ENCODE results near the gene SEMA7A.

The SEMA7A gene

DNA sequence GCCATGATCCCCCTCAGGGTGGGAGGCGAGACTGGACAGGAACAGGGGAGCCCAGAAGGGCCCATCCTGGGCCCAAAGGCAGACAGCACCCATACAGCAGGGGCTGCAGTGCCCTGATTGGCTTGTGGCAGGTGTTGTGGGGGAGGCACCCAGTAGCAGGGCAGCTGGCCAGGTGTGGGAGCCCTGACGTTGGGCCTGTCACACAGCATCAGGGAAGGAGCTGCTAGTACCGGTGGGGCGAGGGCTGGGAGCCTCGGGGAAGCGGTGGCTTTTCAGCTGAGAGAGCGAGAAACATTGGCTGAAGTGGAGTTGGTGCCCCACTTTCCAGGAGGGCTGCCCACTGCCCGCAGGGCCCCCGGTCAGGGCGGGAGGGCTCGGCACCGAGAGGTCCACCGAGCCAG, 46.6 kb downstream of the SEMA7A start:
- DNase-seq (ENCODE audit: low read depth in 2 of 2), result no peak

DNA sequence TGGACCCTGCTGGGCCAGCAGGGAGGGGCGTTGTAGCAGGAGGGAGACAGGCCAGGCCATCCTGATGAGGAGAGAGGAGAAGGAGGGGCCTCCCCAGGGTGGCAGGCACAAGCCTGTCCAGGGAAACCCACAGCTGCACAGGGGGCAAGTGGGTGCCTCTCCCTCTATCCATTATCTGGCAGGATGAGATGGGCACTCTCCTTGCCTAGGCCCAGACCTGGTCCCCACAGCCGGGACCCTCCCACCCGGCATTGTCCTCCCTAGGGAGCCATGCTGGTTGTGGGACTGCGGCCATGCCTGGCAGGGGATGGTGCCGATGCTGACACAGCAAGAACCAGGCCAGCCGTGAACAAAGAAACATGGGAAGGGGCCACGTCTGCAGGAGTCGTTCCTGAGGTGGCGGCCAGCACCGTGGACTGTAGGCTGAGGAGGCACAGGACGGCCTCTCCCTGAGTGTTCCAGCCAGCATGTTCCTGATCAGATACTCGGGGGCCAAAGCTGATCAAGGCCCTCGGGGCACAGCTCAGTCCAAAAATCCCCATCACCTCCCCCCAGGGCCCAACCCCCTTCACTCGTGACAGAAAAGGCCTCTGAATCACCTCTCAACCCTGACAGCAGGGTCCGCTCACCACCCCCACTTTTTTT, 47.1 kb downstream of the SEMA7A start:
- no peak for DNase-seq (ENCODE audit: low read depth in 2 of 2)

DNA sequence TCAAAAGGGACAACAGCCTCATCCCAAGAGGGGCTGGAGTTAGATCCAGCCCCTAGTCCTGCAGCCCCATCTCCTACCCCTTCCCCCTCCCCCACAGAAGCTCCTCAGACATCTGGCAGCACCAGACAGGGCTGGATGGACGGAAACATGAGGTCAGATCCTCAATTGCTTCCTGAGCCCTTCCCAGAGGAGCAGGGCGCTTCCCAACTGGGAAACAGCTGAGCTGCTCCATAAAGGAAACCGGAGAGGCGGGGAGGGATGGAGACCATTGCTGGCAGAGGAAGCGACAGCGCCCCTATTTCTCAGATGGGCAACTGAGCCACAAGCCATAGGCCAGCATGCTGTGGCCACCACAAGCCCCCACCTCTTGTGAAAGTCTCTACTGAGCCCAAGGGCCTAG, 48.0 kb downstream of the SEMA7A start:
- no peak for DNase-seq (ENCODE audit: low read depth in 2 of 2)

DNA sequence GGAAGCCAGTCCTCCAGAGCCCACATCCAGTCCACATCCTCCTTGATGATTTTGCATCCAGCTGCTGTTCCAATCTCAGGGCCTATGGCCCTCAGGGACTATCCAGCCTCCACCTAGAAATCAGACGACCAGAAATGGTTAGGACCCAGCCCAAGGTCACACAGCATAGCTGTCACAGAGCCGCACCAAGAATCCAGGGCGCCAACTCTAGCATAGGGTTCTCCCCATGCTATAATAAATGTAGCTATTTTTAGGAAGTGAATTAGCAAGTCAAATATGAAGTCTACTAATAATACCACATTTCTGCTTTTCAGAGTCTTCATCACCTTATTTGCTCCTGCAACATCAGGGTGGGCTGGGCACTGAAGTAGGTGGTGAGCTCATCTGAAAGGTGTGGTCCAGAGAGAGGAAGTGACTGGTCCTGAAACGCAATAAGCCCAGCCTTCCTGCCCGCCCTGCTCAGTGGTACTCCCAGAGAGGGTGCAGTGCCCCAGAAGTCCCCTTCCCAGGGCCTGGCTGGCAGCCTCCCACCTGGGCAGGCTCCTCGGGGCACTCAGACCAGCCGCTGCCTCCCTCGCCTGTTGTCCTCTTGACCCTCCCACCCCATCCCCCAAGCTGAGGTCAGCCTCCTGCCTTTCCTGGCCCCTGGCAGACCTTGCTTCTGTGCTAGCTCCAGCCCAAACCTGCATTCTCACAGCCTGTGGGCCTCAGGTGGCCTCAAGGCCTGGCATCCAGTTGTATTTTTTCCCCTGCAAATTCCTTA, 48.7 kb downstream of the SEMA7A start:
- no peak for DNase-seq (ENCODE audit: low read depth in 2 of 2)

DNA sequence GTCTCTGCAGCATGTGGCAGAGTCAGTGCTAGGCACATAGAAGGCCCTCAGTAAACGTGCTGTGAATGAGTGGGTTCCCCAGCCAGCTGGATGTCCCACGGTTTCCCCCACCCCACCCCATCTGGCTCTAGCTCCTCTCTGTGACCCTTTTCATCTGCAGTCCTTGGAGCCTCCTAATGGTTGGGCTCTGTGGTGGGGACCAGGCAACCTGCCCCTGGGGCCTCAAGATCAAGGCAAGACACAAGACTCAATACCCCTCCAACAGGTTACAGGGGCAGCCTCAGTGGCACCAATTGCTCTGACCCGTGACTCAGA, 49.2 kb downstream of the SEMA7A start:
- no peak for DNase-seq (ENCODE audit: low read depth in 2 of 2)

DNA sequence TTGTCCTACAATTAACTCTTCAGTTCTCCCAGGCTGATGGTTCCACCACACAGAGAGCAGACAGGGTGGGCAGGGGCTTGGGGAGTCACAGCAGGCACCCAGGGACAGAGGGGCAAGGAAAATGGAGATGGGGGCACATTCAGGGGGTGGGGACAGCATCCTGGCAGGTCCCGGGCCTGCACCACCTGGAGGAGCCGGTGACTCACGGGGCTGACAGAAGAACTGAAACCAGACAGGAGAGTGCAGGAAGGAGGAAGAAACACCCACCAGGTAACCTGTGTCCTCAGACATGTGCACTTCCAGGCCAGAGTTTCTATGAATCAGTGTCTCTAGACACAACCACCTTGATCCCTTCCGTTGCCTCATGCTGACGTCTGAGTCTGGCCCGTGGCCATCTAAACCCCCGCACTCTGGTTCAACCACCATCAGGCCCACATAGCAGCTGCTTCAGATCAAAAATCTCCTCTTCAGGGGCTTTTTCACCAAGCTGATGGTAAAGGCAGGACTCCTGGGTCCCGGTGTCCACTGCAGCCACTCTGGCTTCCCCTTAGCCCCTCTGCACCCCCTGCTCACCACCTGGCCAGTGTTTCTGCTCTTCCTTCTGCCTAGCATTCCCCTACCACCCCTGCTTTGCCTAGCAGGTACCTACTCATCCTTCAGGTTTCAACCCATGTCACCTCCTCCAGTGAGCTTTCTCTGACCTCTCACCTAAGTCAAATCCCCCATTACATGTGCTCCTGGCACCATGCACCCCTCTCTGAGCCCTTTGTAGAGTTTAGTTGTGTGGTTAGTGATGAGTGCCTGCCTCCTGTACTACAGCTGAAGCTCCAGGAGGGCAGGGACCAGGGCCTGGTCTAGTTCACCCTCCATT, 49.8 kb downstream of the SEMA7A start:
- no peak for DNase-seq (ENCODE audit: low read depth in 2 of 2)

DNA sequence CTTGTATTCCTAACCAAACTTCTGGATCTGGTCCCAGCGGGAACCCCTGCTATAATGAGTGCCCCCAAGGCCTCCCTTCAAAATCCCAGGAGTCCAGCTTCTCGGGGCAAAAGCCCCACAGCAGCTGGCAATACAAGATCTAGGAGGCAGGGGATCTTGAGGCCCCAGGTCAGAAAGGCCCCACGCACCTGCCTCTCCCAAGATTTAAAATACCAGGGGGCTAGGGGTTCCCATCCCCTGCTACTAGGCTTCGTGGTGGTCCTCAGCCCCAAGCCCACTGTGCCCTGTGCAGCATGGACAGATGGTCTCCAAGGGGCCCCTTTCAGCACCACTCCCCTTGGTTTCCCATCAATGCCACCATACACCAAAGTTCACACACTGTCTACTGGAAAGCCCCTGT, 50.5 kb downstream of the SEMA7A start:
- no peak for DNase-seq (ENCODE audit: low read depth in 2 of 2)

DNA sequence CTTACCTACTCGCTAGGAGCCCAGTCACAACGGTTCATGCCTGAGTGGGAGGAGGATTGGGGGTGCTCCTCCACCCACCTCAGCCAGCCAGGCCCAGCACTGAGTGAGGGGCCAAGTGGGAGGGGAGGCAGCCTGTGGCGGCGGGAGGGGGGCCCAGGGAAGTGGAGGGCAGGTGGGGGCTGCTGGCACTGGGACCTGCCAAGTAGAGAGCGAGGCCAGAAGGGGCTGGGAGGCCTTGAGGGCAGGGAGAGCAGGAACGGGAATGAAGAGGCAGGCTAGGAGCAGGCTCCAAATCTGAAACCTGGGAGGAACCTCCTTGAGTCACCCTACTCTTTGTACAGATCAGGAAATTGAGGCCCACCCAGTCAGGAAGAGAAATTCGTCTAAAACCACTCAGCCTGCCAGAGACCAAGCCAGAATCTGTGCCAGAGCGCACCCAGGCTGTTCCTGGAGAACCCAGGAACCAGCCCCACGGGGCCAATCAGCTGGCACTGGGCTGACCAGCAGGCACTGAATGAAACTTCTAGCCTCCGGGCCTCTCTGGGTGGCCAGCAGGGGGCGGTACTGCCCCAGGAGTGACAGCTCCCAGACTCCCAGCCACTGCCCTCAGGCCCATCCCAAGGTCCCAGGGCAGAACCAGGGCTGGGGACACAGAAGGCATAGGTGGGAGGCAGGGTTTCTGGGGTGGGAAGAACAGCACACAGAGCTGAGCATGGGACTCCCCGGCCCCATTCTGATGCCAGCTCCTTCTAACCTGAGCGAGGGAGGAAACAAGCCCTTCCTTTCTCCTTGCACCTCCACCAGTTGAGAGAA, 51.5 kb downstream of the SEMA7A start:
- no peak for DNase-seq (ENCODE audit: low read depth in 2 of 2)

DNA sequence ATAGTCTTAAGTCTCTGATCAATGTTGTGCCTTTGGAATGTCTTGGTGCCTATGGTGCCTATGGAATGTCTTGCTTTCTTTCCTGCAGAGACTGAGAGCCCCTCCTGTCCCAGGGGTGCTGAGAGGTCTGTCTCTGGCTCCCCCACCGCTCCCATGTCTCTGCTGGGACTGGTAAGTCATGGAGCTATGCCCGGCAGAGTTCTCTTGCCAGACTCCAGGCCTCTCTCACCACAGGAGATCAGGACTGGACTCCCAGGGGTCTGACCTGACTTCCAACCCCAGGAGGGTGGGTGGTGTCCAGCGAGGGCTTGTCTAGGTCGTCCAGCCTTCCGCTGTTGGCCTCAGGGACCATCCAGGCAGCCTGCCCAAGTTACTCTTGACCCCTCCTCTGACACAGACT, 52.3 kb downstream of the SEMA7A start:
- no peak for DNase-seq (ENCODE audit: low read depth in 2 of 2)

DNA sequence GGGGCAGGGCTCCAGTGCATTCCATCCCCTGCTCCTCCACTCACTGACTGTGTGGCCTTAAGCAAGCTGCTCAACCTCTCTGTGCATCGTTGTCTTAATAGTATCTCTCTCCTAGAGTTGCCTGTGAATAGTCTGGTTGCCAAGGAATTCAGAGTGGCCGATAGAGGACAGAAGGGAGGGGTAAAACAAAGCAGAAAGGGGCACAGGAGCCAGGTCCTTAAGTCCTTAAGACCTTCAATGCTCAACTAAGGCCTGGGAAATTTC, 52.6 kb downstream of the SEMA7A start:
- no peak for DNase-seq (ENCODE audit: low read depth in 2 of 2)

DNA sequence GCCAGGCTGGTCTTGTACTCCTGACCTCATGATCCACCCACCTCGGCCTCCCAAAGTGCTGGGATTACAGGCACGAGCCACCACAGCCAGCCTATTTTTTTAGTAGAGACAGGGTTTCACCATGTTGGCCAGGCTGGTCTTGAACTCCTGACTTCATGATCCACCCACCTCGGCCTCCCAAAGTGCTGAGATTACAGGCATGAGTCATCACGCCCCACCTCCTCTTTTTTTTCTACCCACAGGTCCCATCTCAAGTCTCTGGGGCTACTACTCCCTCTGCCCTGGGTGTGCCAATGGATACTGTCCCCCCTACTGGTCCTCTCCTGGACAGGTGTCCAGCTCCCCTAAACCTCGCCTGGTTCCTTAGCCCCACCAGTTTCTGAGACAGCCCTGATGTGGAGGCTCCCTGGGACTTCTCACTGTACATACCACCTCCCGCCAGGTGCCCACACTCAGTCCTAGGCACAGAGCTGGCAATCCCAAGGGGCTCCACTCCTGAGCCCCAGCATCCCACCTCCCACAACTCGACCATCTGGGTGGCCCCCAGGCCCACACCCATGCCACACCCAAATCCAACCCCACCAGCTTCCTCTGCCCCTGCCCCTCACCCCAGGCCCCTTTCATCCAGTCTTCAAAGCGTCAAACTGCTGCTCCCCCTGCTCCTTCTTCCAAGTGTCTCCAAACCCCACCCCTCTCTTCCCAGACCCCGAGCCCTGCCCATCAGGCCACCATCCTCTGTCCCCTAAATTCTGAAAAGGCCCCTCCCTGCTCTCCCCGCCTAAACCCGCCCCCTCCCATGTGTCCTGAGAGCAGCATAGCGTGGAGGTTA, 53.2 kb downstream of the SEMA7A start:
- DNase-seq (ENCODE audit: low read depth in 2 of 2), result no peak

DNA sequence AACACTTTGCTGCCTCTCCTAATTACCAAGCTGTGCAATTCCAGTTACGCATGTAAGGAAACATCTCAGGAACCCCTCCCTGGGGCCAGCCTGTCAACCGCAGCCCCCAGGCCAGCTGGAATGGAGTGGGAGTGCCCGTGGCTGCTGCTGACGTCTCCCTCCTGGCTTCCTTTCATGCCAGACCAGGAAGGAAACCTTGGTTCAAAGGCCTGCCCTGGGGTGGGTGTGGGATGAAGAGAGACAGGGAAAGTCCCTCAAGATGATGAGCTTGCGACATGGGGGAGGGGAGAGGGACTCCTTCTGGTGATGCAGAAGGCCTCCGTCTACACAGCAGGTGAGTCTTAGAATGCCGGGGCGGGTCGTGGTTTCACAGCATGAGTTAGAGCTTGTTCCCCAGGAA, 54.9 kb downstream of the SEMA7A start:
- no peak for DNase-seq (ENCODE audit: low read depth in 2 of 2)

DNA sequence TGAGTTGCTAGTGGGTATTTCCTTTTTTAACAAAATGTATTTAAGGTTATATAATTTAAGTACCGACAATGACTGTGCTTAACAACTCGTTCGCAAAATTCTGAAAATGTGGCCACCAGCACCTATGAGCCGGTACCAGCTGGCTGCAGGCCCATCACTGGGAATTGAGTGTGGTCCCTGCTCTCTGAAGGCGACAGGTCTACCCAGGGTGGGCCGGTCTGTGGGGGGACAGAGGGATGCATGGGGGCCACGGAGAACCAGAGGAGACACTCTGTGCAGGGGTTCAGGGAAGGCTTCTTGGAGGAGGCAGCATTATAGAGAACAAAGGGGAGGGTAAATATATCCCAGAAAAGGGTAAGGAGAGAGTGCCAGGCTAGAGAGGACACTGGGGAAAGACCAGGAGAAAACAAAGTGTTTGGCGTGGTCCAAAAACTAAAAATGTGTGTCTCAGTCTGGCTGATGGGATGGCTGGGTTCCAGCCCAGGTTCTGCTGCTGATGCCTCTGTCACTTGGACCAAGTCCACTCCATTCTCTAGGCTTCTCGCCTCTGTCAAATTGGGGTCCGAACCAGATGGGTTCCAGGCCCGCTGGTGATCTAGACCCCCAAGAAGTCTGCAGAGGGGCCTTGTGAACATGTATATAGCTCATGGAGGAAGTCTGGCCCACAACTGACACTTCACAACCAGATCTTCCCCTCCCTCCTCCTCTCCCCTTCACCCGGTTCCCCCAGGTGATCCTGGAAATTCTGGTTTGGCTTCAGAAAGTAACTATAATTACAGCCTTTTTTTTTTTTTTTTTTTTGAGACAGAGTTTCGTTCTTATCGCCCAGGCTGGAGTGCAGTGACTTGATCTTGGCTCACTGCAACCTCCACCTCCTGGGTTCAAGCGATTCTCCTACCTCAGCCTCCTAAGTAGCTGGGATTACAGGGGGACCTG, 55.7 kb downstream of the SEMA7A start:
- no peak for DNase-seq (ENCODE audit: low read depth in 2 of 2)

DNA sequence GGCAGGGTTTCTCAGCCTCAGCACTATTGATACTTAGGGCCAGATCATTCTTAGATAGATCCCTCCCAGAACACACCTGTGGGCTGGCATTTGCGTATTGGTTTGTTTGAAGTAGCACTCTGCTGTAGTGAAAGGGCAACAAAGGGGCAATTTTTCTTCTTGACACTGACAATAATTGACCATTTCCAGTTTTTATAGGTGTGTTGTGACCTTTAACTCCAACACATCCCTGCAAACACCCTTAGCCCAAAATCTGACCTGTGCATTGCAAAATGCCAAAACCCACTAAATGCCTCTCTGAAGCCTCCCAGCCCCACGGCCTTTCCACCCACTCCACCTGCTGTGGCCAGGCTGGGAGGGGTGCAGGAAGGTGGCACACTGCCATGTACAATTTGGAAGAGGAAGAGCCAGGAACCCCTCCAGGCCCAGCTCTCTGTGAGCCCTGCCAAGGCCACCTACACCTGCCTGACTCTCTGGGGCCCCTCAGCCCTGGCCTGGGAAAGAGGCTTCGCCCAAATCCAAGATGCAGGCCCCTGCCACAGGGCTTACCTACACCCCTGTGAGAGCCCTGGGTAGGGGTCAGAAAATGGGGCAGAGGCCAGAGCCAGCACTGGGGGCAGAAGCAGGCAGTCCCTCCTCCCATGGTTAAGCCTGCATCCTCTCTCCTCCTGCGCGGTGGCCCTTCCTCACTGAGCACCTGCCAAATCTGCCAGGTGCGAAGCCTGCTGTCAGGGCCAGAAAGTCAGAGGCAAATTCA, 56.8 kb downstream of the SEMA7A start:
- DNase-seq (ENCODE audit: low read depth in 2 of 2), result no peak

DNA sequence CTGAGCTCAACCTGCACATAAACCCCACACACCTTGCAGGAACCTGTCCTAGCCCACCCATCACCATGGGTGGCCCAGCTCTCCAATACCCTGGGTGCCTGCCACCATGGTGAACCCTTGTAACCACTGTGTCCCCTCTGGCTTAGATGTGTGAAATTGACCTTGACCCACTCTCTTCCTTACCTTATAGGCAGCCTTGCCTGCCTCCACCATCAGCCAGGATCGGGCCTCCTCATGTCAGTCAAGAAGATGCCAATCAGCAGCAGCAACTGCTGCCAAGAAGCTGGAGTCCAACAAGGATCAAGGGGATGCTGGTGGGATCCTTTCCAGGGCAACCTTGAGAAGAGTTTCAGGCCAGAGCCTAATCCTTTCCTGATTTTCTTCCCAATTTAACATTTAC, 57.5 kb downstream of the SEMA7A start:
- DNase-seq (ENCODE audit: low read depth in 2 of 2), result no peak

DNA sequence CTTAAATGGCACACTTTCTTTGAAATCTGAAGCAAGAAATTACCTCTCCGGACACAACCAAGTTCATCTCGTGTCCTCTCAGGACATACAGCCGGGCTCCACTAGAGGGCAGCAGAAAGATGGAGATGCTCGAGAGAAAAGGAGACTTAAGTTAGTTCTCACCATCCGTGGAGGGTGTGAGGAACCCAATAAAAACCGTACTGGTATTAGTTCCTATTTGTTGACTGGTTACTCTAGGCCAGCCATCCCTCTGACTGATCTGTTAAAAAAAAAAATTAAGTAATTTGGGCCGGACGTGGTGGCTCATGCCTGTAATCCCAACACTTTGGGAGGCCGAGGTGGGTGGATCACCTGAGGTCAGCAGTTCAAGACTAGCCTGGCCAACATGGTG, 58.5 kb downstream of the SEMA7A start:
- no peak for DNase-seq (ENCODE audit: low read depth in 2 of 2)

DNA sequence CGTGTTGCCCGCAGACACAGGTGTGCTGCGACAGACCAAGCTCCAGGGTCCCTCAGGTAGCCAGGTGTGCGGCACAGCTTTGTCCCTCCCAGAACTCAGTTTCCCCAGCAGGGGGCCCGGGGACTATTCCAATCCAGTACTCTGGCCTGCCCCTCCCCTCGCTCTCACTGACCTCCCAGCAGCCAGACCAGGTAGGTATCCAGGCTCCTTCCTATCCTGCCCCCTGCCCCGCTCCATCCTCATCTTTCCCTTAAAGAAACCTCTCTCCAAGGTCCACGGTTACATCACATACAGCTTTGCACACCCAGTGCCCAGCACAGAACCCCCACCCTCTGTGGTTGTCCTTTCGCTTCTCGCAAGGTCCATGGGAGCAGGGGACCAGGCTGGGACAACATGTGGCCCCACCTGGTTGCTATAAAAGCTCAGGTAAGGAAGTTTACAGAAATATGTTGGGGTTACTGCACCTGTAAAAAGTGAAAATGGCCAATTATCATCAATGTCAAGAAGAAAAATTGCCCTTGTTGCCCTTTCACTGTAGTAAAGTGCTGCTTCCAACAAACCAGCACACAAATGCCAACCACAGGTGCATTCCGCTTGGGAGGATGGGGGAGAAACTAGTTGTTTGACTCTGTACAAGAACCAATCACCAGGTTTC, 59.0 kb downstream of the SEMA7A start:
- DNase-seq (ENCODE audit: low read depth in 2 of 2), result no peak

DNA sequence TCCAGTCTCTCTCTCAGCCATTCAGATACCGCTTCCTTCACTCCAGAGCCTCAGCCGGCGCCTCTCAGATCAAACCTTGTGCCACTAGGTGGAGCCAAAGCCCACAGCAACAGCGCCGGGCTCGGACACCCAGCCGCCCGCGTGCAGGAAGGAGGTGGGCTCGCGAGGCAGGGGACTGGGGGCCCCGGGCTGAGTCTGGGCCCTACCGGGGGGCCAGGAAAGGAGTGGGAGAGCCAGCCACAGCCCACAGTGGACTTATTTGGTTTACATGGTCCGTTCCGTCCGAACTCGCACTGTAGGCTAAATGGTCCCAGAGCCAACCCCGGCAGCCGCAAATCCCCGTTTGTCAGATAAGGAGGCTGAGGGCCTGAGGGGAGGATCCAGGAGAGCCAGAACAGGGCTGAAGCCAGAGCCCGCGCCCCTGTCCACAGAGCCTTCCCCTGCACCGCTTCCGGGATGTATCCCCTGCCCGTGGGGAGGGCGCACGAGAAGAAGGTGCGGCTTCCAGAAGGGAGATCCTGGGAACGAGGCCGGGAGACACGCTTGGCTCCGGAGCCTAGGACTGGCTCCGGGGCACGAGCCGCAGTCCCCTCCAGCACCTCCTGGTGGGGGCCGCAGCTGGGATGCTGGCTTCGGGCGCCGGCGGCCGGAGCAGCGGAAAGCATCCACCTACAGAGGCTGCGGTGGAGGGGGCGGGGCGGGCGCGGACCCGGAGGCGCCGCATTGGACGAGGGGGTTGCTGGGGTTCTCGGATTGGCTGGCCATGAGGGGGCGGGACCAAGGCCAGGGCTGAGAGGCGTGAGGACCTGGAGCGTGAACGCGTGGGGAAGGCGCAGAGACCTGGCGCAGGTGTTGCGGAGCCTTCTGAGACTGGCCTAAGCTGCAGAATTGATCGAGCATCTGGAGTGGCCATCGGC, 59.8 kb downstream of the SEMA7A start:
- peak in 1 of 2 experiments; percentile 50 for DNase-seq (ENCODE audit: low read depth in 2 of 2)
